ENCODE data around the gene RPL7A.

DNA sequence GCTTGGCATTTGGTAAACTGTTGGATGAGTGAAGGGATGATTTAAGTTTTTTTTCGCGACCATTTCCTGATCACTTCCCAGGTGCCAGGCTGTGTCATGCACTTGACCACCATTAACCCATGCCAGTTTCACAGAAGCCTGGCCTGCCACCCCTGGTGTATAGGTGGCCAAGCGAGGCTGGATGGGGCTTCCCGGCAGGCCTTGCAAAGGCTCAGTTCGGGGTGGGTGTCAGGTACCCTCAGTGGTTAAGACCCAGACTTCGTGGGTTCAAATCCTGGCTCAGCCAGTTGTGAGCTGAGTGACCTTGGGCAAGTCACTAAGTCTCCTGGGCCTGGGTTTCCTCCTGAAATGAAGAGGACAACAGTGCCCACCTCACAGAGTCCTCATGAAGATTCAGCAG, 2.4 kb upstream of the RPL7A start:
- no peak for TF ChIP-seq CTCF (IDR thresholded peaks at IDR 0.05)
- TF ChIP-seq POLR2A (IDR thresholded peaks at IDR 0.05) = no peak
